Measurements from ENCODE around the gene MBOAT1.
"Not testable (repeated sequence)": the region's sequence is repeated elsewhere in the genome, so short reads cannot be mapped to it uniquely, and the experiment has no call there.

The MBOAT1 gene

GRCh38 chr6:20212392-20213111 is at the start of gene MBOAT1:
TSS of gene MBOAT1 (minus strand) at chr6:20212469. CDS start at chr6:20212234, 235 bp downstream.
- DNase-seq (ENCODE audit: low spot score) = peak; percentile 73

- DNase-seq (ENCODE audit: low spot score) = no peak
Measured at GRCh38 chr6:20261685-20262084, 49.4 kb upstream of the MBOAT1 start.

- no peak for DNase-seq (ENCODE audit: low spot score)
Measured at GRCh38 chr6:20260360-20260759, 48.1 kb upstream of the MBOAT1 start.

GRCh38 chr6:20259316-20260049 is 47.2 kb upstream of the MBOAT1 start:
- no peak for DNase-seq (ENCODE audit: low spot score)

- no peak for DNase-seq (ENCODE audit: low spot score)
Measured at GRCh38 chr6:20255428-20255827, 43.2 kb upstream of the MBOAT1 start.

GRCh38 chr6:20254295-20254694 is 42.0 kb upstream of the MBOAT1 start:
- DNase-seq (ENCODE audit: low spot score) = no peak

- no peak for DNase-seq (ENCODE audit: low spot score)
Measured at GRCh38 chr6:20253021-20253420, 40.8 kb upstream of the MBOAT1 start.

- no peak for DNase-seq (ENCODE audit: low spot score)
Measured at GRCh38 chr6:20252311-20252710, 40.0 kb upstream of the MBOAT1 start.

GRCh38 chr6:20251525-20251924 is 39.3 kb upstream of the MBOAT1 start:
- no peak for DNase-seq (ENCODE audit: low spot score)

- no peak for DNase-seq (ENCODE audit: low spot score)
Measured at GRCh38 chr6:20246125-20246524, 33.9 kb upstream of the MBOAT1 start.

GRCh38 chr6:20244807-20245681 is 32.8 kb upstream of the MBOAT1 start:
- not testable (repeated sequence) for DNase-seq (ENCODE audit: low spot score)

- DNase-seq (ENCODE audit: low spot score) = no peak
Measured at GRCh38 chr6:20243288-20243687, 31.0 kb upstream of the MBOAT1 start.

GRCh38 chr6:20242397-20242796 is 30.1 kb upstream of the MBOAT1 start:
- DNase-seq (ENCODE audit: low spot score) = no peak

- no peak for DNase-seq (ENCODE audit: low spot score)
Measured at GRCh38 chr6:20241102-20241501, 28.8 kb upstream of the MBOAT1 start.

- no peak for DNase-seq (ENCODE audit: low spot score)
Measured at GRCh38 chr6:20238688-20239587, 26.7 kb upstream of the MBOAT1 start.

GRCh38 chr6:20237677-20238460 is 25.6 kb upstream of the MBOAT1 start:
- no peak for DNase-seq (ENCODE audit: low spot score)

GRCh38 chr6:20236909-20237600 is 24.8 kb upstream of the MBOAT1 start:
- no peak for DNase-seq (ENCODE audit: low spot score)

- no peak for DNase-seq (ENCODE audit: low spot score)
Measured at GRCh38 chr6:20236344-20236743, 24.1 kb upstream of the MBOAT1 start.

- no peak for DNase-seq (ENCODE audit: low spot score)
Measured at GRCh38 chr6:20235041-20235440, 22.8 kb upstream of the MBOAT1 start.

GRCh38 chr6:20234136-20234535 is 21.9 kb upstream of the MBOAT1 start:
- no peak for DNase-seq (ENCODE audit: low spot score)

Measured in putamen (tissue), 1 donor.